Iris pigment epithelial cell (primary cell): ENCODE results near the gene CCL4.
"Not testable (repeated sequence)": the region's sequence is repeated elsewhere in the genome, so short reads cannot be mapped to it uniquely, and the experiment has no call there.

Experiments
- DNase-seq: peaks from one replicate; pipeline ENCODE4 v3.0.0-alpha.2; 2011; ENCODE audit warnings: low read depth

CCL4 gene

GRCh38 chr17:36117505-36118382, 14.1 kb downstream of the CCL4 start:
- DNase-seq, result no peak

- DNase-seq, result no peak
These were observed 15.1 kb downstream of the CCL4 start for GRCh38 chr17:36118477-36119353.

GRCh38 chr17:36120221-36120620, 16.6 kb downstream of the CCL4 start:
- DNase-seq, result no peak

GRCh38 chr17:36121099-36121498, 17.5 kb downstream of the CCL4 start:
- DNase-seq, result not testable (repeated sequence)

- no peak for DNase-seq
These were observed 19.8 kb downstream of the CCL4 start for GRCh38 chr17:36123431-36123830.

GRCh38 chr17:36124879-36125824, 21.5 kb downstream of the CCL4 start:
- DNase-seq, result peak; percentile 3

- no peak for DNase-seq
These were observed 23.7 kb downstream of the CCL4 start for GRCh38 chr17:36127199-36127893.

GRCh38 chr17:36127911-36128310, 24.3 kb downstream of the CCL4 start:
- DNase-seq, result no peak

GRCh38 chr17:36128411-36128978, 24.9 kb downstream of the CCL4 start:
- no peak for DNase-seq

- no peak for DNase-seq
These were observed 26.0 kb downstream of the CCL4 start for GRCh38 chr17:36129616-36130015.

- no peak for DNase-seq
These were observed 26.7 kb downstream of the CCL4 start for GRCh38 chr17:36130346-36130745.

- no peak for DNase-seq
These were observed 27.8 kb downstream of the CCL4 start for GRCh38 chr17:36131421-36131820.

- DNase-seq, result no peak
These were observed 28.3 kb downstream of the CCL4 start for GRCh38 chr17:36131931-36132330.

- DNase-seq, result no peak
These were observed 28.8 kb downstream of the CCL4 start for GRCh38 chr17:36132421-36132831.

GRCh38 chr17:36133602-36134236, 30.1 kb downstream of the CCL4 start:
- peak; percentile 22 for DNase-seq

GRCh38 chr17:36135465-36135864, 31.8 kb downstream of the CCL4 start:
- no peak for DNase-seq

- DNase-seq, result no peak
These were observed 32.4 kb downstream of the CCL4 start for GRCh38 chr17:36136036-36136435.

- no peak for DNase-seq
These were observed 32.8 kb downstream of the CCL4 start for GRCh38 chr17:36136439-36136838.

GRCh38 chr17:36142235-36142634, 38.6 kb downstream of the CCL4 start:
- no peak for DNase-seq

- DNase-seq, result no peak
These were observed 39.2 kb downstream of the CCL4 start for GRCh38 chr17:36142806-36143205.
